T-helper 2 cell treated with Interferon-gamma antibody and Interleukin-4, amounts not matched to agents 5 μg/mL and 100 μg/mL, for 36 hours (primary cell): ENCODE measurements around the gene PARD3.

ENCODE experiments used
- DNase-seq: peaks from one replicate; pipeline ENCODE4 v3.0.0; 2021; ENCODE audit warnings: low spot score
- H3K27ac Mint-ChIP-seq: one replicate; pipeline ENCODE4 v1.8.0; 2021; ENCODE audit warnings: mild to moderate bottlenecking, mixed read lengths
- H3K27me3 Mint-ChIP-seq: one replicate; pipeline ENCODE4 v1.8.0; 2021; ENCODE audit warnings: low read depth, mixed read lengths
- H3K36me3 Mint-ChIP-seq: one replicate; pipeline ENCODE4 v1.8.0; 2021; ENCODE audit warnings: low read depth, mixed read lengths
- H3K4me1 Mint-ChIP-seq: one replicate; pipeline ENCODE4 v1.8.0; 2021; ENCODE audit warnings: low read depth, mixed read lengths
- H3K4me3 Mint-ChIP-seq: one replicate; pipeline ENCODE4 v1.8.0; 2022; ENCODE audit warnings: mild to moderate bottlenecking, moderate library complexity, mixed read lengths
- H3K9me3 Mint-ChIP-seq: one replicate; pipeline ENCODE4 v1.8.0; 2021; ENCODE audit warnings: mixed read lengths

PARD3 gene

GRCh38 chr10:34697351-34698247 is 117.5 kb downstream of the PARD3 start:
- Mint-ChIP-seq H3K27me3 (peaks cover 7% of the 10 kb centered on the region), H3K9me3 (no peaks in the 10 kb centered on the region), H3K27ac (peak overlapping the region; percentile 1), H3K4me3 (no peak overlapping the region), H3K36me3 (no peaks in the 10 kb centered on the region), H3K4me1 (peaks cover 13% of the 10 kb centered on the region)
- DNase-seq = no peak

GRCh38 chr10:34696423-34696822 is 118.7 kb downstream of the PARD3 start:
- H3K4me1 Mint-ChIP-seq = peaks cover 13% of the 10 kb centered on the region
- no peaks in the 10 kb centered on the region for H3K9me3 Mint-ChIP-seq
- H3K4me3 Mint-ChIP-seq = no peak overlapping the region
- peaks cover 9% of the 10 kb centered on the region for H3K27me3 Mint-ChIP-seq
- no peak overlapping the region for H3K27ac Mint-ChIP-seq
- DNase-seq = no peak
- H3K36me3 Mint-ChIP-seq = no peaks in the 10 kb centered on the region

GRCh38 chr10:34690383-34691049 is 124.6 kb downstream of the PARD3 start:
- Mint-ChIP-seq H3K36me3 (no peaks in the 10 kb centered on the region), H3K9me3 (no peaks in the 10 kb centered on the region), H3K27me3 (peaks cover 5% of the 10 kb centered on the region), H3K27ac (no peak overlapping the region), H3K4me1 (no peaks in the 10 kb centered on the region), H3K4me3 (no peak overlapping the region)
- DNase-seq = no peak

GRCh38 chr10:34689053-34689452 is 126.0 kb downstream of the PARD3 start:
- H3K4me3 Mint-ChIP-seq = no peak overlapping the region
- H3K4me1 Mint-ChIP-seq = no peaks in the 10 kb centered on the region
- peaks cover 8% of the 10 kb centered on the region for H3K27me3 Mint-ChIP-seq
- no peak overlapping the region for H3K27ac Mint-ChIP-seq
- H3K36me3 Mint-ChIP-seq = no peaks in the 10 kb centered on the region
- no peaks in the 10 kb centered on the region for H3K9me3 Mint-ChIP-seq
- no peak for DNase-seq

GRCh38 chr10:34687434-34688210 is 127.5 kb downstream of the PARD3 start:
- no peaks in the 10 kb centered on the region for H3K36me3 Mint-ChIP-seq
- no peaks in the 10 kb centered on the region for H3K4me1 Mint-ChIP-seq
- no peaks in the 10 kb centered on the region for H3K9me3 Mint-ChIP-seq
- H3K4me3 Mint-ChIP-seq = no peak overlapping the region
- peaks cover 5% of the 10 kb centered on the region for H3K27me3 Mint-ChIP-seq
- H3K27ac Mint-ChIP-seq = no peak overlapping the region
- DNase-seq = no peak

GRCh38 chr10:34682580-34682979 is 132.5 kb downstream of the PARD3 start:
- Mint-ChIP-seq H3K9me3 (no peaks in the 10 kb centered on the region), H3K27ac (no peak overlapping the region), H3K4me1 (no peaks in the 10 kb centered on the region), H3K36me3 (no peaks in the 10 kb centered on the region), H3K4me3 (no peak overlapping the region), H3K27me3 (peaks cover 5% of the 10 kb centered on the region)
- DNase-seq = no peak

- H3K4me1 Mint-ChIP-seq = no peaks in the 10 kb centered on the region
- H3K36me3 Mint-ChIP-seq = no peaks in the 10 kb centered on the region
- H3K27ac Mint-ChIP-seq = no peak overlapping the region
- H3K4me3 Mint-ChIP-seq = no peak overlapping the region
- no peak for DNase-seq
- H3K27me3 Mint-ChIP-seq = peaks cover 5% of the 10 kb centered on the region
- no peaks in the 10 kb centered on the region for H3K9me3 Mint-ChIP-seq
Measured at GRCh38 chr10:34681933-34682332, 133.2 kb downstream of the PARD3 start.

- H3K27me3 Mint-ChIP-seq = peaks cover 2% of the 10 kb centered on the region
- H3K4me3 Mint-ChIP-seq = no peak overlapping the region
- no peak for DNase-seq
- no peaks in the 10 kb centered on the region for H3K4me1 Mint-ChIP-seq
- H3K36me3 Mint-ChIP-seq = no peaks in the 10 kb centered on the region
- no peaks in the 10 kb centered on the region for H3K9me3 Mint-ChIP-seq
- no peak overlapping the region for H3K27ac Mint-ChIP-seq
Measured at GRCh38 chr10:34679177-34679576, 135.9 kb downstream of the PARD3 start.

GRCh38 chr10:34677591-34677990 is 137.5 kb downstream of the PARD3 start:
- no peak for DNase-seq
- peaks cover 2% of the 10 kb centered on the region for H3K27me3 Mint-ChIP-seq

GRCh38 chr10:34677132-34677531 is 138.0 kb downstream of the PARD3 start:
- peaks cover 2% of the 10 kb centered on the region for H3K27me3 Mint-ChIP-seq
- H3K4me1 Mint-ChIP-seq = no peaks in the 10 kb centered on the region
- H3K4me3 Mint-ChIP-seq = no peak overlapping the region
- no peak overlapping the region for H3K27ac Mint-ChIP-seq
- H3K9me3 Mint-ChIP-seq = no peaks in the 10 kb centered on the region
- no peak for DNase-seq
- H3K36me3 Mint-ChIP-seq = no peaks in the 10 kb centered on the region

More at GRCh38 chr10:34677591-34677990, 137.5 kb downstream of the PARD3 start:
- H3K36me3 Mint-ChIP-seq = no peaks in the 10 kb centered on the region
- H3K4me3 Mint-ChIP-seq = no peak overlapping the region
- H3K9me3 Mint-ChIP-seq = no peaks in the 10 kb centered on the region
- no peaks in the 10 kb centered on the region for H3K4me1 Mint-ChIP-seq
- no peak overlapping the region for H3K27ac Mint-ChIP-seq

GRCh38 chr10:34674176-34674575 is 140.9 kb downstream of the PARD3 start:
- no peaks in the 10 kb centered on the region for H3K27me3 Mint-ChIP-seq
- DNase-seq = no peak
- no peaks in the 10 kb centered on the region for H3K36me3 Mint-ChIP-seq
- no peaks in the 10 kb centered on the region for H3K4me1 Mint-ChIP-seq
- H3K4me3 Mint-ChIP-seq = no peak overlapping the region
- no peaks in the 10 kb centered on the region for H3K9me3 Mint-ChIP-seq
- H3K27ac Mint-ChIP-seq = no peak overlapping the region

- Mint-ChIP-seq H3K9me3 (no peaks in the 10 kb centered on the region), H3K27ac (no peak overlapping the region), H3K27me3 (peaks cover 4% of the 10 kb centered on the region), H3K4me3 (no peak overlapping the region), H3K4me1 (no peaks in the 10 kb centered on the region), H3K36me3 (no peaks in the 10 kb centered on the region)
- no peak for DNase-seq
Measured at GRCh38 chr10:34670081-34670480, 145.0 kb downstream of the PARD3 start.

GRCh38 chr10:34669079-34669478 is 146.0 kb downstream of the PARD3 start:
- H3K9me3 Mint-ChIP-seq = no peaks in the 10 kb centered on the region
- DNase-seq = no peak
- peaks cover 4% of the 10 kb centered on the region for H3K27me3 Mint-ChIP-seq
- H3K4me3 Mint-ChIP-seq = no peak overlapping the region
- no peaks in the 10 kb centered on the region for H3K4me1 Mint-ChIP-seq
- no peaks in the 10 kb centered on the region for H3K36me3 Mint-ChIP-seq
- no peak overlapping the region for H3K27ac Mint-ChIP-seq

- H3K4me1 Mint-ChIP-seq = no peaks in the 10 kb centered on the region
- no peak overlapping the region for H3K4me3 Mint-ChIP-seq
- no peak for DNase-seq
- no peak overlapping the region for H3K27ac Mint-ChIP-seq
- no peaks in the 10 kb centered on the region for H3K9me3 Mint-ChIP-seq
- H3K36me3 Mint-ChIP-seq = no peaks in the 10 kb centered on the region
- H3K27me3 Mint-ChIP-seq = peaks cover 4% of the 10 kb centered on the region
Measured at GRCh38 chr10:34667177-34667576, 147.9 kb downstream of the PARD3 start.
